Activated CD8-positive, alpha-beta T cell treated with anti-CD3 and anti-CD28 coated beads for 36 hours (primary cell): Measurements from ENCODE around the gene CAMTA1. TPM values are rescaled to one million over a fixed set of nuclear protein-coding genes. Genes with fewer than 3 reads are reported as not detected.

Experiments
- ATAC-seq: fragments of 200-7000 bp; cut with Tn5 transposase; one replicate; pipeline ENCODE4 v1.10.0; 2021; ENCODE audit warnings: mild to moderate bottlenecking, moderate library complexity
- CTCF ChIA-PET: fragments of 350-600 bp; sonication (Branson Sonifier 250); formaldehyde crosslinking; loops from one replicate; lab custom pipeline; 2021; ENCODE audit warnings: antibody characterized with exemption; lab: Charles Lee
- POLR2A ChIA-PET: fragments of 350-600 bp; sonication (Branson Sonifier 250); formaldehyde crosslinking; loops from one replicate; lab custom pipeline; 2021; ENCODE audit warnings: antibody characterized with exemption; lab: Charles Lee
- DNase-seq: peaks from one replicate; pipeline ENCODE4 v3.0.0-alpha.2; 2020
- H3K27ac Mint-ChIP-seq: one replicate; pipeline ENCODE4 v1.8.0; 2021; ENCODE audit warnings: mild to moderate bottlenecking, mixed read lengths
- H3K27me3 Mint-ChIP-seq: one replicate; pipeline ENCODE4 v1.8.0; 2021; ENCODE audit warnings: mixed read lengths
- H3K36me3 Mint-ChIP-seq: one replicate; pipeline ENCODE4 v1.8.0; 2021; ENCODE audit warnings: low read depth, mixed read lengths
- H3K4me1 Mint-ChIP-seq: one replicate; pipeline ENCODE4 v1.8.0; 2021; ENCODE audit warnings: low read depth, mixed read lengths
- H3K4me3 Mint-ChIP-seq: one replicate; pipeline ENCODE4 v1.8.0; 2021; ENCODE audit warnings: mild to moderate bottlenecking, moderate library complexity, mixed read lengths
- H3K9me3 Mint-ChIP-seq: one replicate; pipeline ENCODE4 v1.8.0; 2021; ENCODE audit warnings: mixed read lengths
- CTCF ChIP-seq: fragments of 200-600 bp; IDR thresholded peaks from one replicate; pipeline ENCODE4 v1.8.0; 2022; ENCODE audit warnings: antibody characterized with exemption, mild to moderate bottlenecking
- intact Hi-C: fragments of 100-400 bp; cut with micrococcal nuclease; formaldehyde crosslinking; loops from one replicate; pipeline ENCODE4 v1.10.0; 2022
- total RNA-seq, 2 experiments: library from RNA; stranded (reverse); gene quantifications; one replicate each; pipeline ENCODE4 v1.2.3, GENCODE V29; 2021

The CAMTA1 gene
- total RNA-seq, 2 experiments from 2014 or later, result 67.7 to 70.9 TPM

DNA sequence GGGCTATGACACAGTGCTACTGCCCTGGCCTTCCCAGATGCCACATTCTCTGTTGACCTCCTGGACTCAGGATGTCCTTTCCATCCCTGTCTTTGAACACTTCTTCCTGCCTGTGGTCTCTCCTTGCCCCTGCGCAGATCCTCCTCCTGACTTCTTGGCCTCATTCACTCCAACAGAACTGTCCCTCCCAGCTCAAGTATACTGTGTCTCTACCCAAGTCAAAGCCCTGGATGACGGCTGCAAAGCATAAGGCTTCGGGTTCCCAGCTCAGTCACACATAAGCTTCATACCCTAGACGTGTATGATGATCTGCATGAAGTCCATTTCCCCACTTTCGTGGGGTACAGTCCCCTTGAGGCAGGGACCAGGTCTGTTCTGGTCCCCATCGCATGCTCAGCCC, 657.7 kb downstream of the CAMTA1 start:
- ATAC-seq, result no peak
- H3K4me1 Mint-ChIP-seq, result no peaks in the 10 kb centered on the region
- POLR2A ChIA-PET, result interaction anchor here (1.4 kb wide), 1 partner anchor 14 kb away, joined by 4 read pairs; no protein-coding TSS in a partner anchor
- no peak overlapping the region for H3K27ac Mint-ChIP-seq
- no peaks in the 10 kb centered on the region for H3K36me3 Mint-ChIP-seq
- no peak for TF ChIP-seq CTCF
- no peaks in the 10 kb centered on the region for H3K9me3 Mint-ChIP-seq
- CTCF ChIA-PET, result no interaction called here
- no peak overlapping the region for H3K4me3 Mint-ChIP-seq
- intact Hi-C loops, result no loop called here
- no peaks in the 10 kb centered on the region for H3K27me3 Mint-ChIP-seq
- DNase-seq, result no peak

GRCh38 chr1:7444363-7444762, 659.1 kb downstream of the CAMTA1 start:
- H3K36me3 Mint-ChIP-seq, result no peaks in the 10 kb centered on the region
- TF ChIP-seq CTCF, result no peak
- DNase-seq, result no peak
- no peaks in the 10 kb centered on the region for H3K9me3 Mint-ChIP-seq
- H3K4me3 Mint-ChIP-seq, result no peak overlapping the region
- ATAC-seq, result no peak
- ChIA-PET POLR2A (no interaction called here), CTCF (interaction anchor here (1.1 kb wide), 1 partner anchor 17 kb away, joined by 4 read pairs; no protein-coding TSS in a partner anchor)
- no peaks in the 10 kb centered on the region for H3K27me3 Mint-ChIP-seq
- H3K27ac Mint-ChIP-seq, result no peak overlapping the region
- intact Hi-C loops, result no loop called here
- no peaks in the 10 kb centered on the region for H3K4me1 Mint-ChIP-seq

- no peak for ATAC-seq
- POLR2A ChIA-PET, result no interaction called here
- CTCF ChIA-PET, result no interaction called here
- DNase-seq, result no peak
- Mint-ChIP-seq H3K4me1 (no peaks in the 10 kb centered on the region), H3K27me3 (no peaks in the 10 kb centered on the region), H3K27ac (no peak overlapping the region), H3K4me3 (no peak overlapping the region), H3K9me3 (no peaks in the 10 kb centered on the region), H3K36me3 (no peaks in the 10 kb centered on the region)
- intact Hi-C loops, result no loop called here
- no peak for TF ChIP-seq CTCF
Observed at GRCh38 chr1:7447093-7447492, 661.8 kb downstream of the CAMTA1 start.

GRCh38 chr1:7447736-7448135, 662.5 kb downstream of the CAMTA1 start:
- POLR2A ChIA-PET, result no interaction called here
- Mint-ChIP-seq H3K9me3 (no peaks in the 10 kb centered on the region), H3K27ac (no peak overlapping the region), H3K4me1 (no peaks in the 10 kb centered on the region), H3K4me3 (no peak overlapping the region), H3K36me3 (no peaks in the 10 kb centered on the region), H3K27me3 (no peaks in the 10 kb centered on the region)
- CTCF ChIA-PET, result no interaction called here
- no peak for TF ChIP-seq CTCF
- DNase-seq, result no peak
- ATAC-seq, result no peak
- intact Hi-C loops, result no loop called here

DNA sequence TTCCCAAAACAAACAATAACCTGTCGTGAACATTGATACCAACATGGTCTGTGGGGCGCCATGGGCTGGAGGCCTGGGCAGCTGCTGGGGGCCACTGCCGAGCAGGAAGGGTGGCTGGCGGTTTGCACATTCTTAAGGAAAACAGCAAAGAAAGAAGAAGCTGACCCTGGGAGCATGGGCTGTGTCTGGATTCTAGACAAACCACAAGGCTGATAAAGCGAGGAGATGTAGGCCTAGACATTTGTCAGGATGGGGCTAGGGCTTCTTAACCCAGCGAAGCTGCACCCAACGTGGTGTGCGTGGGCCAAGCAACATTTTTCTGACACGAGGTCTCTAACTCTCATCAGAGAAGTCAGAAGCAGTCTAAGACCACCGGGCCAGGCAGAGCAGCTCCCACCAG, 663.7 kb downstream of the CAMTA1 start:
- DNase-seq (no peak), ATAC-seq (no peak)
- H3K27me3 Mint-ChIP-seq, result no peaks in the 10 kb centered on the region
- H3K9me3 Mint-ChIP-seq, result no peaks in the 10 kb centered on the region
- H3K4me3 Mint-ChIP-seq, result no peak overlapping the region
- ChIA-PET POLR2A (no interaction called here), CTCF (no interaction called here)
- no peak for TF ChIP-seq CTCF
- H3K27ac Mint-ChIP-seq, result no peak overlapping the region
- no peaks in the 10 kb centered on the region for H3K36me3 Mint-ChIP-seq
- intact Hi-C loops, result no loop called here
- H3K4me1 Mint-ChIP-seq, result no peaks in the 10 kb centered on the region
